Spleen (tissue), 13 donors: ENCODE measurements around the gene MELTF. TPM values are rescaled to one million over a fixed set of nuclear protein-coding genes. Genes with fewer than 3 reads are reported as not detected.

ENCODE experiments used
- DNase-seq: peaks from one replicate; pipeline ENCODE4 v3.0.0-alpha.2; 2020
- H3K27ac ChIP-seq, 8 donors: fragments of 200-600 bp; sonication (generic) in 7 of 8; 1 replicate in 4 of 8; 2 replicates in 4 of 8; pipeline versions ENCODE4 v1.5.0 to v1.8.0; 2016 to 2021; ENCODE audit warnings: inconsistent platforms in 4 of 8, mild to moderate bottlenecking in 4 of 8, moderate library complexity in 1 of 8
- H3K27me3 ChIP-seq, 7 donors: fragments of 200-600 bp; sonication (generic) in 6 of 7; replicated peaks in 1 of 7; 1 replicate in 4 of 7; 2 replicates in 3 of 7; pipeline versions ENCODE4 v1.5.0 to v1.8.0; 2016 to 2021; ENCODE audit warnings: inconsistent platforms in 3 of 7, mild to moderate bottlenecking in 1 of 7
- H3K36me3 ChIP-seq, 6 donors: fragments of 200-600 bp; sonication (generic) in 5 of 6; 1 replicate in 4 of 6; 2 replicates in 2 of 6; pipeline versions ENCODE4 v1.5.0 to v1.8.0; 2016 to 2021; ENCODE audit warnings: inconsistent platforms in 2 of 6
- H3K4me1 ChIP-seq, 6 donors: fragments of 200-600 bp; sonication (generic) in 5 of 6; 1 replicate in 3 of 6; 2 replicates in 3 of 6; pipeline versions ENCODE4 v1.5.0 to v1.8.0; 2016 to 2021; ENCODE audit warnings: inconsistent platforms in 3 of 6
- H3K4me3 ChIP-seq, 8 donors: fragments of 200-600 bp; sonication (generic) in 7 of 8; 1 replicate in 4 of 8; 2 replicates in 4 of 8; pipeline versions ENCODE4 v1.5.0 to v1.8.0; 2016 to 2021; ENCODE audit warnings: inconsistent platforms in 4 of 8, mild to moderate bottlenecking in 4 of 8, moderate library complexity in 2 of 8
- H3K9me3 ChIP-seq, 8 donors: fragments of 200-600 bp; sonication (generic) in 7 of 8; 1 replicate in 4 of 8; 2 replicates in 4 of 8; pipeline versions ENCODE4 v1.5.0 to v1.8.0; 2016 to 2021; ENCODE audit warnings: inconsistent platforms in 4 of 8
- POLR2A ChIP-seq, 3 donors: fragments of 450-650 bp; IDR thresholded peaks; one replicate each; pipeline ENCODE4 v1.5.1; 2017; ENCODE audit warnings: antibody characterized with exemption in 3 of 3, mild to moderate bottlenecking in 1 of 3
- POLR2AphosphoS5 ChIP-seq, 3 donors: sonication (generic); formaldehyde crosslinking; IDR thresholded peaks; one replicate each; pipeline ENCODE4 v1.5.1; 2017; ENCODE audit warnings: antibody characterized with exemption in 3 of 3
- WGBS, 5 donors: extraction: QIAGEN DNeasy Blood & Tissue Kit in 3 of 5; methylation state at CpG; one replicate each; pipeline versions ENCODE4 v1.1.5 to v1.1.7; 2013 to 2018; 5-methylcytosine and 5-hydroxymethylcytosine counted together
- intact Hi-C: fragments of 100-400 bp; cut with DNase I; formaldehyde crosslinking; loops from one replicate; pipeline ENCODE4 v1.15.0; 2023; ENCODE audit warnings: low total_unique reads
- long read RNA-seq, 2 donors: transcript quantifications; one replicate each; lab custom pipeline, GENCODE V29; 2026
- polyA plus RNA-seq, 3 donors: library from polyadenylated mRNA; stranded (reverse); fragments of 200-250 nt; gene quantifications; one replicate each; pipeline ENCODE4 v1.2.1, GENCODE V29; 2013
- total RNA-seq, 7 donors: library from RNA; depleted of rRNA in 3 of 7; stranded (reverse); fragments of >200 nt in 3 of 7; fragmentation: NEBNext Ultra II Directional in 4 of 7; extraction: Animal tissue kit (Norgen Biotek cat#: 25700) in 4 of 7; gene quantifications; one replicate each; pipeline versions ENCODE4 v1.1.0 to v1.2.1, GENCODE V29; 2016 to 2021
- TF ChIP-seq, protein P1 (sequence below), 11 experiments: fragments of 200-600 bp in 7 of 11; fragments of 450-650 bp in 4 of 11; sonication (generic) in 4 of 11; IDR thresholded peaks in 8 of 11; conservative IDR thresholded peaks in 3 of 11; 1 replicate in 7 of 11; 2 replicates in 4 of 11; pipeline versions ENCODE4 v1.4.0 to v1.8.0; 2016 to 2021; ENCODE audit warnings: antibody characterized with exemption in 11 of 11, inconsistent platforms in 4 of 11, mild to moderate bottlenecking in 1 of 11
- donor health status: healthy with polysubstance abuse.
- donor health status: DM: no; HTN: no; CAD: no; lungs with moderate emphysema.
- donor health status: DM: no; HTN: no; CAD: no.
- donor health status: Bipolar disorder and iron deficiency.
- donor health status: healthy.
- donor health status: DM: no; HTN: no; CAD: no.
- donor health status: DM: yes; HTN: yes; CAD: no.

The MELTF gene
- 1 to 10 TPM in 5 of 7 donors, under 1 TPM in 2; 0.65 to 3.9 (median 1.8) TPM for total RNA-seq
- polyA plus RNA-seq, result under 1 TPM; 0.41 to 0.77 (median 0.67) TPM
- long read RNA-seq, donor 1, partial matches to known transcripts, result 0 of 1 reads
- long read RNA-seq, donor 1, other reads (novel, unspliced or antisense), result 0 of 1 reads
- long read RNA-seq, donor 2, result 0 reads

DNA sequence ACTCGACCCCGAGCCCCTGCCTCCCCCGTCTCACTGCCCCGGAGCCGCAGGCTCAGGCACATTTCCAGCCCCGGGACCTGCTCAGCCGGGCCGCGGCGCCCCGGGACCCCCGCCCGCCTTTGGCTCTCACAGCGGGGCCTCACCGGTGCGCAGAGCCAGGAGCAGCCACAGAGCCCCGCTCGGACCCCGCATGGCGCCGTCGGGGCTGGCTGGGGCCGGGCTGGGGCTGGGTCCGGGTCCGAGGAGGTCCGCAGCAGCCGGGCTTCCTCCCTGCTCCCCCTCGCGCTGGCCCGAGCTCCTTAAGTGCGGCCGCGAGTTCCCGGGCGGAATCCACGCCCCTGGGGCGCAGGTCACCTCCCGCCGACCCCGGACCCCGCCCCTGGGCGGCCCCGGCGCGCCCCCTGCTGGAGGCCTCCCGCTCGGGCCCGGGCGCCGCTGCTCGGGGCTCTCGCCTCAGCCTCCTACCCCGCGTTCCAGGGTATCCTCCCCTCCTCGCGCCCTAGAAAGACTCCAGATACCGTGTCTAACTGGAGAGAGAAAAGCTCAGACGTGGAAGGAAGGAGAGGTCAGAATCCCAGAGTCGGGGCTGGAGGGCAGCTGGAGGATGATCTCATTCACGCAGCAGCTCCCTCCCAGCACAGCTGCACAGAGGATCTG, at the start of gene MELTF:
MELTF (minus strand) TSS at position 307 of the 657 bp plus-strand sequence; CDS start at position 192, 115 bp downstream.
- Histone ChIP-seq H3K4me3 (peak within 1 kb of the TSS; percentile 25 to 79 (median 48)), H3K9me3 (no peaks in the 10 kb centered on the region), H3K27me3 (peaks cover 0 to 84% (median 18%) of the 10 kb centered on the region in 7 donors), H3K36me3 (no peaks in the 10 kb centered on the region), H3K27ac (peak within 1 kb of the TSS in 1 of 8 donors; percentile 3), H3K4me1 (peaks cover 6 to 39% (median 17%) of the 10 kb centered on the region in 6 donors)
- peak; percentile 89 for DNase-seq
- WGBS, 5 donors, result 1 to 2% (median 2%) methylated on average over 31 to 60 of the region's 60 CpGs
- TF ChIP-seq POLR2AphosphoS5 (IDR thresholded peaks at IDR 0.05) (no peak), POLR2A (IDR thresholded peaks at IDR 0.05) (no peak)
- TF ChIP-seq, protein P1, sequence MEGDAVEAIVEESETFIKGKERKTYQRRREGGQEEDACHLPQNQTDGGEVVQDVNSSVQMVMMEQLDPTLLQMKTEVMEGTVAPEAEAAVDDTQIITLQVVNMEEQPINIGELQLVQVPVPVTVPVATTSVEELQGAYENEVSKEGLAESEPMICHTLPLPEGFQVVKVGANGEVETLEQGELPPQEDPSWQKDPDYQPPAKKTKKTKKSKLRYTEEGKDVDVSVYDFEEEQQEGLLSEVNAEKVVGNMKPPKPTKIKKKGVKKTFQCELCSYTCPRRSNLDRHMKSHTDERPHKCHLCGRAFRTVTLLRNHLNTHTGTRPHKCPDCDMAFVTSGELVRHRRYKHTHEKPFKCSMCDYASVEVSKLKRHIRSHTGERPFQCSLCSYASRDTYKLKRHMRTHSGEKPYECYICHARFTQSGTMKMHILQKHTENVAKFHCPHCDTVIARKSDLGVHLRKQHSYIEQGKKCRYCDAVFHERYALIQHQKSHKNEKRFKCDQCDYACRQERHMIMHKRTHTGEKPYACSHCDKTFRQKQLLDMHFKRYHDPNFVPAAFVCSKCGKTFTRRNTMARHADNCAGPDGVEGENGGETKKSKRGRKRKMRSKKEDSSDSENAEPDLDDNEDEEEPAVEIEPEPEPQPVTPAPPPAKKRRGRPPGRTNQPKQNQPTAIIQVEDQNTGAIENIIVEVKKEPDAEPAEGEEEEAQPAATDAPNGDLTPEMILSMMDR (IDR thresholded peaks at IDR 0.05 in 8 of 11, conservative IDR thresholded peaks at IDR 0.05 in 3 of 11), result peak; percentile 11 to 93 (median 80)
- intact Hi-C loops, result no loop called here

DNA sequence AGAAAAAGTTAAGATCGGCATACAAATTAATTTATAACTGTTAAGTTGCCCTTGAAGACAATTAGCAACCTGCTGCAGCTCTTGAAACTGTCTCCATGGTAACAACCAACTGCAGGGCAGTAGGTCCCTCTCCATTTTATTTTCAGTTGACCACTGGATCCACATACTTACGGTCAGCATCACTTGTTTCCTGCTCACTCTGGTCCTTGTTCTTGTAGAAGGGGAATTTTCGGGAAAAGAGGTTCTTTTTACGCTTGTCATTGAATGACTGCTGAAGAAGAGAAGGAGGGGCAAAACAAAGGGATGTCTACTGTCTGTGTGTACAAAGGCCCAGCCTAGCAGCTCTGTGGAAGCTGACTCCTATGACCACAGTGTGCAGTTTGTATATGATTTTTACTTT, 46.8 kb upstream of the MELTF start:
- no peak overlapping the region for H3K27ac ChIP-seq
- H3K36me3 ChIP-seq, result peaks cover 0 to 61% (median 7%) of the 10 kb centered on the region in 6 donors
- no peaks in the 10 kb centered on the region for H3K4me1 ChIP-seq
- no peak for DNase-seq
- intact Hi-C loops, result no loop called here
- no peak for TF ChIP-seq POLR2AphosphoS5 (IDR thresholded peaks at IDR 0.05)
- no peak for TF ChIP-seq POLR2A (IDR thresholded peaks at IDR 0.05)
- TF ChIP-seq, protein P1 (IDR thresholded peaks at IDR 0.05 in 8 of 11, conservative IDR thresholded peaks at IDR 0.05 in 3 of 11), result no peak
- no peaks in the 10 kb centered on the region for H3K9me3 ChIP-seq
- H3K4me3 ChIP-seq, result no peak overlapping the region
- H3K27me3 ChIP-seq, result no peaks in the 10 kb centered on the region
- 93 to 98% (median 97%) methylated on average over 4 of the region's 4 CpGs for WGBS, 5 donors

- intact Hi-C loops, result no loop called here
- Histone ChIP-seq H3K9me3 (no peaks in the 10 kb centered on the region), H3K27me3 (no peaks in the 10 kb centered on the region), H3K36me3 (peaks cover 0 to 40% (median 10%) of the 10 kb centered on the region in 6 donors), H3K4me3 (no peak overlapping the region), H3K4me1 (peaks cover 0 to 20% (median 3%) of the 10 kb centered on the region in 6 donors), H3K27ac (no peak overlapping the region)
- DNase-seq, result no peak
- TF ChIP-seq POLR2AphosphoS5 (IDR thresholded peaks at IDR 0.05) (no peak), POLR2A (IDR thresholded peaks at IDR 0.05) (no peak)
- 65 to 80% (median 72%) methylated on average over 1 of the region's 1 CpG for WGBS, 5 donors
Measured at GRCh38 chr3:197068077-197068476, 38.5 kb upstream of the MELTF start.

GRCh38 chr3:197064771-197065170, 35.2 kb upstream of the MELTF start:
- H3K27me3 ChIP-seq, result no peaks in the 10 kb centered on the region
- H3K9me3 ChIP-seq, result no peaks in the 10 kb centered on the region
- H3K4me3 ChIP-seq, result no peak overlapping the region
- no peak overlapping the region for H3K27ac ChIP-seq
- intact Hi-C loops, result no loop called here
- H3K36me3 ChIP-seq, result peaks cover 0 to 68% (median 23%) of the 10 kb centered on the region in 6 donors
- TF ChIP-seq POLR2AphosphoS5 (IDR thresholded peaks at IDR 0.05), result no peak
- TF ChIP-seq, protein P1 (IDR thresholded peaks at IDR 0.05 in 8 of 11, conservative IDR thresholded peaks at IDR 0.05 in 3 of 11), result no peak
- no peak for TF ChIP-seq POLR2A (IDR thresholded peaks at IDR 0.05)
- H3K4me1 ChIP-seq, result peaks cover 0 to 16% (median 3%) of the 10 kb centered on the region in 6 donors
- WGBS, 5 donors, result 89 to 99% (median 97%) methylated on average over 1 of the region's 1 CpG
- no peak for DNase-seq
